Parathyroid adenoma (tissue), 2 donors: ENCODE results near the gene AGA.

ENCODE experiments used
- H2AFZ ChIP-seq: fragments of 300-600 bp; sonication (generic); one replicate; pipeline ENCODE4 v1.7.0; 2017; ENCODE audit warnings: antibody characterized with exemption, mild to moderate bottlenecking
- H3K27ac ChIP-seq: fragments of 300-600 bp; sonication (generic); one replicate; pipeline ENCODE4 v1.7.0; 2017
- H3K27me3 ChIP-seq: fragments of 300-600 bp; sonication (generic); one replicate; pipeline ENCODE4 v1.7.0; 2017; ENCODE audit warnings: low read length; ENCODE audit not compliant: control insufficient read depth, insufficient read depth
- H3K36me3 ChIP-seq: fragments of 300-600 bp; sonication (generic); one replicate; pipeline ENCODE4 v1.7.0; 2017; ENCODE audit warnings: low read length; ENCODE audit not compliant: control insufficient read depth, insufficient read depth
- H3K4me1 ChIP-seq: fragments of 300-600 bp; sonication (generic); one replicate; pipeline ENCODE4 v1.7.0; 2017; ENCODE audit warnings: control low read depth
- H3K4me2 ChIP-seq: fragments of 300-600 bp; sonication (generic); one replicate; pipeline ENCODE4 v1.7.0; 2017; ENCODE audit warnings: low read length
- H3K4me3 ChIP-seq: fragments of 300-600 bp; sonication (generic); one replicate; pipeline ENCODE4 v1.7.0; 2017; ENCODE audit warnings: low read depth, low read length
- H3K79me2 ChIP-seq: fragments of 300-600 bp; sonication (generic); one replicate; pipeline ENCODE4 v1.7.0; 2017; ENCODE audit warnings: control low read depth
- H3K9ac ChIP-seq: fragments of 300-600 bp; sonication (generic); one replicate; pipeline ENCODE4 v1.7.0; 2017; ENCODE audit warnings: mild to moderate bottlenecking
- H3K9me3 ChIP-seq: fragments of 300-600 bp; sonication (generic); one replicate; pipeline ENCODE4 v1.7.0; 2017; ENCODE audit warnings: low read length; ENCODE audit not compliant: control insufficient read depth
- CTCF ChIP-seq: fragments of 300-600 bp; sonication (generic); IDR thresholded peaks from one replicate; pipeline ENCODE4 v1.7.0; 2017; ENCODE audit warnings: antibody characterized with exemption, mild to moderate bottlenecking
- donor health status: primary hyperparathyroidism.

AGA gene

DNA sequence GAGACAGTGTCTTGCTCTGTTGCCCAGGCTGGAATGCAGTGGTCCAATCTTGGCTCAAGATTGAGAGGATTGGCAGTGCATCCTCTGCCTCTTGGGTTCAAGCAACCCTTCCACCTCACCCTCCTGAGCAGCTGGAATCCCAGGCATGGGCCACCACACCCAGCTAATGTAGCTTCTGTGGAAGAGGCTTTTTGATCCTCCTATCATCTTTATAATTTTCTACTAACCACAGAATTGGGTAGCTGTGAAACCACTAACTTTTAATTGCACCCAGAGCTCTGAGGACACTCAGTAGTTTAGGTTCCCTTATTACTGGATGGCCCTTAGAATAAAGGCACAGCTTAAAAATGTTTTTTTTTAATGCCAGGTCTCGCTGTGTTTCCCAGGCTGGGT, 8.9 kb upstream of the AGA start:
- H3K27ac ChIP-seq, result no peak overlapping the region
- TF ChIP-seq CTCF, result no peak
- H3K9me3 ChIP-seq, result no peaks in the 10 kb centered on the region
- no peaks in the 10 kb centered on the region for H3K27me3 ChIP-seq
- H3K4me3 ChIP-seq, result no peak overlapping the region
- H2AFZ ChIP-seq, result no peak overlapping the region
- no peaks in the 10 kb centered on the region for H3K79me2 ChIP-seq
- no peak overlapping the region for H3K9ac ChIP-seq
- H3K4me2 ChIP-seq, result no peak overlapping the region
- H3K4me1 ChIP-seq, result no peaks in the 10 kb centered on the region
- H3K36me3 ChIP-seq, result no peaks in the 10 kb centered on the region

DNA sequence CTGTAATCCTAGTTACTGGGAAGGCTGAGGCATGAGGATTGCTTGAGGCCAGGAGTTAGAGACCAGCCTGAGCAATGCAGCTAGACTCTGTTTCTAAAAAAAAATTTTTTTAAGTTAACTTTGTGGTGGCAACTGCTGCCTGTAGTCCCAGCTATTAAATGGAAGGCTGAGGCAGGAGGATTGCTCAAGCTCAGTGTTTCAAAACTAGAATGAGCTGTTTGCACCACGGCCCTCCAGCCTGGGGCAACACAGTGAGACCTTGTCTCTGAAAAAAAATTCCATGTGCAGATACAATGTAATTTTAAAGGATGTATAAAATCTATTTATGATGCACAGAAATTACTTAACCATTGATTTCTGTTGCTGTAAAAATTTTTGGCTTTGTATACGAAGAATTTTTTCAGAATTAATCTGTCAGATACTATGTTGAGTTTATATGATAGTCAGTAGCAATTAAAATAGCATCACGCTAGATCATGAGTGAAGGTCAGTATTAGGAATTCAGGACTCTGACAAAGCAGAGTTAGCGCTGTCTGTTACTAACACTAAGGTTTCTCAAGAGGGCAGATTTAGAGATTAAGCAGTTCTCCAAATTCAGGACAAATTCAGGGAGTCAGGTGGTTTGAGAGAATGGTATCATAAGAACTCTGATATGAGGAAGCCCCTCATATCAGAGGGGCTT, 8.3 kb upstream of the AGA start:
- Histone ChIP-seq H3K27ac (no peak overlapping the region), H3K4me1 (no peaks in the 10 kb centered on the region), H3K4me3 (no peak overlapping the region), H3K27me3 (no peaks in the 10 kb centered on the region), H3K36me3 (no peaks in the 10 kb centered on the region), H2AFZ (no peak overlapping the region), H3K9me3 (no peaks in the 10 kb centered on the region), H3K4me2 (no peak overlapping the region), H3K9ac (no peak overlapping the region), H3K79me2 (no peaks in the 10 kb centered on the region)
- no peak for TF ChIP-seq CTCF

GRCh38 chr4:177448850-177449249, 6.6 kb upstream of the AGA start:
- Histone ChIP-seq H3K27me3 (no peaks in the 10 kb centered on the region), H3K9ac (no peak overlapping the region), H3K4me2 (no peak overlapping the region), H3K27ac (no peak overlapping the region), H3K9me3 (no peaks in the 10 kb centered on the region), H3K4me3 (no peak overlapping the region), H2AFZ (no peak overlapping the region), H3K36me3 (no peaks in the 10 kb centered on the region), H3K79me2 (no peaks in the 10 kb centered on the region), H3K4me1 (no peaks in the 10 kb centered on the region)
- no peak for TF ChIP-seq CTCF

DNA sequence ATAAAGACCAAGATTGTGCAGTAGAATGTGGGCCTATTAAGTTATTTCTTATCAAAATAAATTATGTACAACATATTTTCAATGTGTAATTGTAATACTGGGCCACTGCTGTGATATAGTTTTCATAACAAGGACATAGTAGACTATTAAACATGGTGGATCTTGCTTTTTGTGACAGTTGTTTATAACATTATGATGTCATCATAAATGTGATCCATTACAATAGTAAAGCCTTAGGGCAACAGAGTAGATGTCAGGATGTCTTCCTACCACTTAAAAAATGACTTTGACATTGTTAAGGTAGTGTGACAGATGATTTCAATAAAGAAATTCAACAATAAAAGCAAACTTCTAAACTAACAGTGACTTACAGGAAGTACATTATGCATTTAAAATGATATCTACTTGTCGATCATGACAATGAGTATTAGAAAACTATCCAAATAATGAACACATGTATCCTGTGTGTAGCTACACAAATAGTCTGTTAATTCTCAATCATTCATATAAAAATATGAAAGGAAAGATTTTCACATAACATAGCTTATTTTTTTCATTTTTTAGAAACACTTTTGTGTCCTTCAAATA, 5.3 kb upstream of the AGA start:
- Histone ChIP-seq H3K27ac (no peak overlapping the region), H3K9me3 (no peaks in the 10 kb centered on the region), H2AFZ (no peak overlapping the region), H3K79me2 (no peaks in the 10 kb centered on the region), H3K4me2 (no peak overlapping the region), H3K27me3 (no peaks in the 10 kb centered on the region), H3K9ac (no peak overlapping the region), H3K36me3 (no peaks in the 10 kb centered on the region), H3K4me3 (no peak overlapping the region), H3K4me1 (no peaks in the 10 kb centered on the region)
- no peak for TF ChIP-seq CTCF

DNA sequence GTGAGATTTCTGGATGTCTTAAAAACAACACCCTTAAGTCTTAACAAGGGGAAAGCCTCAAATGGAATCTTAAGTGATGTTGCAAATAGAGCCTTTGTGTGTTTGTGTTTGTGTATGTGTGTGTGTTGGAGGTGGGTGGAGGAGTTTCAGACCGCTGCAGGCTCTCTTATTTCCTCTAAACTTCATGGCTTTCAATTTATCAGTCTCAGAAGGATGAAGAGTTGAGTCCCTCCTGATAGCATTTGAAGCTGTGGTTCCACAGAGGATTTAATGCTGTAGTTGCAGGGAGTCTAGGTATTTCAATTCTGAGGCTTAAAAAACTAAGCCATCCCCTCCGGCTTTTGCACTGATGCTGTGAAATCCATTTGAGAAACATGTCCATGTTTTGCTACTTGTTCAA, 4.3 kb upstream of the AGA start:
- no peak overlapping the region for H3K27ac ChIP-seq
- H3K79me2 ChIP-seq, result no peaks in the 10 kb centered on the region
- no peak overlapping the region for H2AFZ ChIP-seq
- peaks cover 2% of the 10 kb centered on the region for H3K4me1 ChIP-seq
- TF ChIP-seq CTCF, result no peak
- no peak overlapping the region for H3K4me3 ChIP-seq
- H3K9me3 ChIP-seq, result no peaks in the 10 kb centered on the region
- H3K4me2 ChIP-seq, result no peak overlapping the region
- no peak overlapping the region for H3K9ac ChIP-seq
- no peaks in the 10 kb centered on the region for H3K36me3 ChIP-seq
- no peaks in the 10 kb centered on the region for H3K27me3 ChIP-seq
